GM21825 (cell line): ENCODE data around the gene SCNN1B.

Source experiments
- ATAC-seq: cut with Tn5 transposase; IDR thresholded peaks from one replicate; pipeline ENCODE4 v1.9.1; 2021; ENCODE audit warnings: mild to moderate bottlenecking, moderate library complexity; ENCODE audit not compliant: unreplicated experiment

SCNN1B gene

DNA sequence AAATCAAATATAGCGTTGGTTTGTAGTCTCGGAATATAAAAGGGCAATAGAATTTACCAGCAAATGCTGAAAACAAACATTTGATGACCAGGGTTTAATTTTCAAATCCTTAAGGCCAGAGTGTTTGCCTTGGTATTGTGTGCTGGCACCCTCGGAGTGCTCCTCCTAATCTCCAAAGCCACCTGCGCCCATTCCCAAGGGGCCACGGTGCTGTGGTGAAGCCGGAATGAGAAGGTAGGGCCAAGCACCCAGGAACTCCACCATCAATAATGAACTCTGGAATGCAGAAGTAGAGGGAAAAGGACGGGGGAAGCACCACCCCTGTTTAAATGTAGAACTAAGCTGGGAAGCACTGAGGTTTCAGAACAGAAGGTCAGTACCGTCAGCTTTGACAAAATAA, 99.0 kb downstream of the SCNN1B start:
- no peak for ATAC-seq

DNA sequence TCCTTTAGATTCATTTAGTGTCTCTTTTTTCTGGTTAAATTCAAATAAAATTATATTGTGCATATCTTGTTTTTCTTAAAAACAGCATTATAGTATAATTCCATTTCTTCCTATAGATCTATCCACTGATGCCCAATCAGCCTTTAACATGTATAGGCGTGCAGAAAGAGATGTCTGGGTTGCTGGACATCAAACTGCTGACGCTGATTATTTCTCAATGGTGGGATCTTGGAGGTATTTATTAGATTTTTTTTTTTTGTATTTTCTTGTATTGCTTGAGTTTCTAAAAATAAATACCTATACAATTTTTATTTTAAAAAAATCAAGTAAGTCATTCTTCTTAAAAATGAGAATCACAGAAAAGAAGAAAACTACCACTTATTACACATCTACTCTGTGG, 100.0 kb downstream of the SCNN1B start:
- ATAC-seq = no peak

DNA sequence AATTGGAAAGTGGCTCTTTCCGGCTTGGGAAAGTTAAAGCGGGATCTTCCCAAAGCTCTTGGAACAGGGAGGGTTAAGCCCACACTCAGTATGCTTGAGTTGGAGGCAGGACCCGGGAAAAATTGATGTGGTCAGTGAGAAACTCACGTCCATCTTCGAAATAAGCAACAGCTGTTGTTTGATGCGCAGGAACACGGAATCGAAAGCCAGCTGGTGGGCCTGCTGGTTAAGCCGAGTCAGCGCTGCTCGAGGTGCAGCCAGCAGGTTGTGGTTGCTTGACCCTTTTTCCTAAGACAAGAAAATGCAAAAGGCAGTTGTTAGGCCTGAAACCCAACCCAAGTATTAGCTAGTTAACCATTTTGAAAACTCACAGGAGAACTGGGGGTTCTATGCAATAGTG, 101.4 kb downstream of the SCNN1B start:
- ATAC-seq = no peak

DNA sequence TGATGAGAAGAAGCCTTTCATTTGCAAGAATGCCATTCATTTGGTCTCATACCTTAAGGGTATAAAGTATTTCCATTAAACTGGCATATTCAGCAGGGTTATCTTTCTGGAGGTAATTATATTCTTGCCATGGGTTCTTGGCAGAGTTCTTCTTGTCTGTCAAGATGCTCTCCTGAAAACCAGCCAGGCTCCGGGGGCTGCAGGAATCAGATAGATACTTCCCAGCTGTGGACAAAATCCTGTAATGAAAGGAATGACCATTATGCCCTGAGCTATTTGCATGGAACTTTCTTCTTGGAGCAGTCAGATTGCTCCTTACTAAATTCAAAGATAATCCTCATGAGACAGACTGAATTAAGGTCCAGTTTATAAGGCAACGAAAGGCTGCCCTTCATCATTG, 103.9 kb downstream of the SCNN1B start:
- no peak for ATAC-seq

DNA sequence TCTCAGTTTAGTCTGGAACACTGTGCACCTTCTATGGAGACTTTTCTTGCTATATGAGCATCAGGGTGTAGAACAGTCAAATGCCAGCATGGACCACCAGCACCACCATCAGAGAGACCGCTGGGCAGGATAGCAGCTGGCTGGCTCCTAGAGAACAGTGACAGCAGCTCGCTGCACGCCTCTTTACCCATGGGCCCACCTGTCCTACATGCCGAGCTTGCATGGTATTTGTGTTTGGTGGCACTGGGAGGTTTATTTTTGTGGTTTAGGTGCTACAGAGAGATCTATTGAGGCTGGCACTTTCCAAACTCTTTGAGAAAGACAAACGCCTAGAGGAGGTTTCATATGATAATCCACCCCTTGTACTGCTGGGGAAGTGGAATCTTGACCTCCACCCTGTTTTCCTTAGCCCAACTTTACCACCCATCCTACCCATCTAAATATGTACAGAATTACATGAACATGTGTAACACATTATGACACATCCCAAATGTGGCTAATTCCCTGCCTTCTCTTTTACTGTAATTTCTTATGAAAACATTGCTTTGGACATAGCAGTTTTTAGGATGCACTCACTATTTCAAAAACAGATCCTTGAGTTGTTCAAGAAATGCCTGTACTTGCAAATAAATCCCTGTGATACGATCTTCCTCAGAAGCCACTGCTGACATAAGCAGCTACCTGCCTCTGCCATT, 104.6 kb downstream of the SCNN1B start:
- no peak for ATAC-seq

DNA sequence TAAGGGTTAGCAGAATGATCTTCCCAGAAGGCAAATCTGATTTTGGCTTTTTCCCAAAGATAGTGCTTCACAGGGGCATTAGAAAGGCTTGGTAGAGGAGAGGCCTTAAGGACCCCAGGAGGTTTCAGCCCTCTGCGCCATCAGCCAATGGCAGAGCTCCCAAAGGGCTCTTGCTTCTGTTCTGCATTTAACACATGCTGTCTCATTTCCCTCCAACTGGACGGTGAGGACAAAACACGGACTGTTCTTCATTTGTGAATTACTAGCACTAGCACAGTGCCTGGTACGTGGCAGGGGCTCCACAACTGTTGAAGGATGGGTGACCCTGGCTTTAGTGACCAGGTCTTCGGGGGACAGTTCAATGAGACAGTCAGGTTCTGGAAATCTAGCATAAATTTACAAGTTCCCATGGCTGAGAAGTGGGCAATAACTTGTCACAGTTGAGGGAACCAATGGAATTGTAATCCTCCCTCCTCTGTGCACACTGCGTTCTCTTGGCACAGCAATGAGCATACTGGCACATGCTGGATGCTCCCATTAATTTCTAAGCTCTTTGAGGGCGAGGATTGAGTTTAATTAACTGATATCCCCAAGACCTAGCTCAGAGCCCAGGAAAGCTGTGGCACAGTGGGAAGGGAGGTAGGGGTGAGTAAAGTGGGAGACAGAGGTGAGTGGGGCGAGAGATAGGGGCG, 105.5 kb downstream of the SCNN1B start:
- no peak for ATAC-seq

DNA sequence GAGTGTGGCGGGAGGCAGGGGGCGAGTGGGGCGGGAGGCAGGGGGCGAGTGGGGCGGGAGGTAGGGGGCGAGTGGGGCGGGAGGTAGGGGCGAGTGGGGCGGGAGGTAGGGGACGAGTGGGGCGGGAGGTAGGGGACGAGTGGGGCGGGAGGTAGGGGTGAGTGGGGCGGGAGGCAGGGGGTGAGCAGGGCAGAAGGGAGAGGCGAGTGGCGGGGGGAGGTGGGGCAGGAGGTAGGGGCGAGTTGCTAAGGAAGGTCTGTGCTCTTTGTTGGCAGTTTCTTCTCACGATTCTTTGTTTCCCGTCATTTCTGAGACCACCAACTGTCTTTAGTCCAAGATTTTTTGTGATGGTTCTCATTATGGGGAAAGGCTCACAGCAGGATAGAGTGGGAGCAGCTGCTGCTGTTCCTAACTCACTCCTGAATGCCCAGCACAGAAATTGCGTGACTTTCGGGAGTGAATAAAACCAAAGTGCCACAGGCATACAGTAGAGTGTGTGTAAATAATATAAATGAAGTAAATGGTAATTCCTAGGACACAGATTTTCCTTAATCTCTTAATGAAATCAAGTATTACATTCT, 106.2 kb downstream of the SCNN1B start:
- ATAC-seq = no peak

DNA sequence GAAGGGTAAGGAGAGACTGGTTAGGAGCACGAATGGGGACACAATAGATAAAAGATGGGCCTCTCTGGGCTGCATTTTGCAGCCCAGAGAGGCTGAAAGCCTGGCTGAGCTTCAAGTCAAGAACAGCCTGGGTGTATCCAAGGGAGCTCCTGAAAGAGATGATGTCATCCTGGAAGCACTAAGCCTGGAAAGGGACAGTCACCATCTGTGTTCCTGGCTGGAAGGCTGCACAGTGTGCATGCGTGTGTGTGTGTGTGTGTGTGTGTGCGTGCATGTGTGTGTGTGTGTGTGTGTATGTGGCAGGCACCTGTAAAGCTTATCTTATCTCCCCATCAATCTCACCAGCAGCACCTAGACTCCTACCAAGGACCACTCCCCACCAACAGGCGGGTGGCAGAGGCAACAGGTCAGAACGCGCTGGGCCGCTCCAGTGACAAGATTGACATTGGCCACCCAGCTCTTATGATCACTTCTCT, 106.8 kb downstream of the SCNN1B start:
- no peak for ATAC-seq

DNA sequence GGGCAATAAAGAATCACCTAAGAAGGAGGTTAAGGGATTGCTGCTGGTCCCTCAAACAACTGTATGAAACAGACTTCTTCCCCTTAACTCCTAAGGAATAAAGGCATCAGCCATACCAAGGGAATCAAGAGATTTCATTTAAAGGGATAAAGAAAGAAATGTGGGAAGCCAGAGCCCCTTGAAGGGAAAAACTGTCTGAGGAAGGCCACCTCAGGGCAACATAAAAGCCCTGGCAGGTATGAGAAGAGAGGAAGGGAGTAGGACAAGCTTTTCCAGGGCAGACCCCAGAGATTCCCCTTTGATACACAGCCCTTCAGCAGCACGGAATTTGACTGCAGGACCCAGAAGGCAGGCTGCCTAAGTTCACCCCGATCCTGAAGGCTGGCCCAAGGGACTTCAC, 107.4 kb downstream of the SCNN1B start:
- ATAC-seq = no peak

DNA sequence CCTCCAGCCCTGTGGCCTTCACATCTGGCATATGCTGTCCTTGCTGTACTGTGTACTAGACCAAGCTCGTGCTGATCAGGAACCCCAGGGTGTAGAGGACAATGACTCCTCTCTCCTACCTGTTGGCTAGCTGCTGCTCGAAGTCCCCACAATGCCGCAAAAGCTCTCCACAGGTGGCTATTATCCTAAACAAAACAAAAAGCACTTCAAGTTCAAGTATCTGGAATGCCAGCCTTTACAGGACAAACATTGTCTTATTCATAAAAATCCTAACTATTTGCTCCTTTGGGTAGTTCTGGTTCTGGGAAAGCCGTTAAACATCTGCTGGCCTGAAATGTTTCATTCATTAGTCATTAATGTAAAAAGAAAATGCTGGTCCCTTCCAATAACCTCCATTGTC, 108.1 kb downstream of the SCNN1B start:
- ATAC-seq = no peak

DNA sequence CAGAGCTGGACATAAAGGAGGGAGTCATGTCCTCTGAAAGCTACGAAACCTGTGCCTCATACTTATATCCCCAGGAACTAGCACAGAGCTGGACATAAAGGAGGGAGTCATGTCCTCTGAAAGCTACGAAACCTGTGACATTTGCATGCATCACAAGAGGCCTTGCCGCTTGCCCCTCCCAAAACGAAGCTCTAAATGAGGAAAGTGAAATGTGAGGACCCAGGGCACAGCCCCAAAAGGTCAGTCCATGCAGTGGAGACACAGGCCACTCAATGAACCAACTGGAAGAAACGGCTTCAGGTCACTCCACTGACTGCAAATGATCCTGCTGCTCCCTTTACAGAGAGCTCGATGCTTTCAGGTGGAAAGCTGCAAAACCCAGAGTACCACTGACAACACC, 112.6 kb downstream of the SCNN1B start:
- no peak for ATAC-seq

DNA sequence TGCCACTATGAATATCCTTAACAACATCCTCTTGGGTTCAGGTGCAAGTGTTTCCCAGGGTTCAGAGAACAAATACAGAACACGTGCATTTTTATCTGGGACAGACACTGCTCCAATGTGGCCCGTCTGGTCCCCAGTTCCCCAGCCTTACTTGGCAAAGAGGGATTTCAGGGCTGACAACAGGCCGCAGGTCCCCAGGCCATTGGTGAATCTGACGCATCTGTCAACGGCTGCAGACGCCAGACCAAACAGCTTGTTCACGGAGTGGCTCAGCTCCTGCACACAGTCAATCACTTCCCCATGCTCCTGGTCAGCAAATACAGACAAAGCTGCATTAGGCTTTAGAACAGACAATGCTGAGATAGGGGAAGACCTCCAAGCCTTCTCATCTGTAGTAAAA, 114.7 kb downstream of the SCNN1B start:
- no peak for ATAC-seq

DNA sequence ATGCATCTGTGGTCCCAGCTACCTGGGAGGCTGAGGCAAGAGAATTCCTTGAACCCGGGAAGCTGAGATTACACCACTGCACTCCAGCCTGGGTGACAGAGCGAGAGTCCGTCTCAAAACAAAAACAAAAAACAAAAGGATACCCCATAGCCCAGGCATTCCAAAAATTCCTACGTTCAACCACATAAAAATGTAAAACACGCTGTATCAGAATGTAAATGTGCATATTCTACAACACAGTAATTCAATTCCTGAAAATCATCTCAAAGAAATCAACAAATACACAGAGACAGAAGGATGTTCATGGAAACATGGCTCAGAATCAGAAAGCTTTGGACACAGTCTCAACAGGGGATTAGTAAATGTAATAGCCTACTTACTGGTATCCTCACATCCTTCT, 117.9 kb downstream of the SCNN1B start:
- ATAC-seq = no peak

DNA sequence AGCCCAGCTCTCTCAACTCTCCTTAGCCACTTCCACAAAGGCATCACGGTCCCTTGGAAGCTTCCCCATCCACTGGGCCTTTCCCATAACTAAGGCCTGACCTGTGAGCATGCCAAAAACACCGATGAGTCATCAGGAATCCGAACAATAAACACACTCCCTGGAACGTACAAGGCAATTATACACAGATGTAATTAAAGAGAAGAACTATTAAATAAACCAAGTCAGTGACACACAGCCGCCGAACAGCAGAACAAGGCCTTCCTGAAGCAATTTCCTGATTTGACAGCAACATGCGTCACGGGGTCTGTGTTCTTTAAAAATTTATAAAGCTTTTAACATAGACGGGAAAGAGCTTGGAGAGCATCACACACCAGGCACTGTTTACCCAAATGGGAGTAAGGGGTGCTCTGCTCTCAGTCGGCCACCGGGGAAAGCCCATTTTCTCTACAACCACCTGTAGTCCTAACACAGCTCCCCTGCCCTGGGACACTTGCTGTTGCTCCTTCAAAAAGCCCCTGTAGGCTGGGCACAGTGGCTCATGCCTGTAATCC, 121.5 kb downstream of the SCNN1B start:
- ATAC-seq = no peak

DNA sequence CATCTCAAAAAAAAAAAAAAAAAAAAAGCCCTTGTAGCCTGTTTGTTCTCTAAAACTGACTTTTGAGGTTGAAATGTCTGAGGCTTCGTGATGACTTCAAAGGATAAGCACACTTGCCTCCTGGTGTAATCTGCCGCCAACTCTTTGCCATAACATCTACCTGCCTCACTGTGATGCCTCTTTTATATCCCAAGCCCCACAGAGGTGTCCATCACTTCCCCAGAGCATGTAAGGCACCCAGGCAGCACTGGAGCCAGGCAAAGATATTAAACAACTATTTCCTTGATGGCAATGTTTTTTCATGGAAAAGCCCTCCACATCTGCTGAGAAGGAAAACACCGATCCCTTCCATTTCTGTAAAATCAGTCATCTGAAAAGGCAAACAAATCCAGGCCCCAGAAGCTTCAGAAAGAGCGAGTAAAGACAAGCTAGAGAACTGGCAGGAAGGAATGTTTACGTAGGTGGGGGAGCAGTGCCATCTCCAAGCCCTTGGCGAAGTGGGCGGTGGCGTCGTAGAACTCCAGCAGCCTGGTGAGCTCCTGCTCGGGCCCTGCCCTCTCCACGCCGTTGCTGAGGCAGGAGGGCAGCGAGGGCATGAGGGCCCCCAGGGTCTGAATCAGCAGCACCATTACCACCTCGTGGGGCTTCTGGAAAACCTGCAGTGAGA, 122.3 kb downstream of the SCNN1B start:
- no peak for ATAC-seq

DNA sequence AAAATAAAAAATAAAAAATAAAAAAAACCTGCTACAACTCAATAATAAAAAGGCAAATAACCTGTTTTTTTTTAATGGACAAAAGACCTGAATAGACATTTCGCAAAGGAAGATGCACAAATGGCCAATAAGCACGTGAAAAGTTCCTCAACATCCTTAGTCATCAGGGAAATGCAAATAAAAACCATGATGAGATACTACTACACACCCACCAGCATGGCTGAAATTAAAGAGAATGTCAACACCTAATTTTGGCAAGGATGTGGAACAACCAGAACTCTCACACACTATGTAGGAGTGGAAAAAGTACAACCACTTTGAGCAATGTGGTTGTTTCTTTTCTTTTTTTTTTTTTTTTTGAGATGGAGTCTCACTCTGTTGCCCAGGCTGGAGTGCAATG, 126.2 kb downstream of the SCNN1B start:
- no peak for ATAC-seq
